Stimulated activated CD4-positive, alpha-beta T cell treated with anti-CD3 and anti-CD28 coated beads, Interleukin-12 subunit alpha, Interleukin-12 subunit beta, amount 100 ng/mL, for 24 hours (primary cell): Measurements from ENCODE around the gene SLC39A13.

Experiments
- DNase-seq, 2 experiments: peaks; one replicate each; pipeline ENCODE4 v3.0.0-alpha.2; 2020; ENCODE audit warnings: low read depth in 2 of 2

The SLC39A13 gene

DNA sequence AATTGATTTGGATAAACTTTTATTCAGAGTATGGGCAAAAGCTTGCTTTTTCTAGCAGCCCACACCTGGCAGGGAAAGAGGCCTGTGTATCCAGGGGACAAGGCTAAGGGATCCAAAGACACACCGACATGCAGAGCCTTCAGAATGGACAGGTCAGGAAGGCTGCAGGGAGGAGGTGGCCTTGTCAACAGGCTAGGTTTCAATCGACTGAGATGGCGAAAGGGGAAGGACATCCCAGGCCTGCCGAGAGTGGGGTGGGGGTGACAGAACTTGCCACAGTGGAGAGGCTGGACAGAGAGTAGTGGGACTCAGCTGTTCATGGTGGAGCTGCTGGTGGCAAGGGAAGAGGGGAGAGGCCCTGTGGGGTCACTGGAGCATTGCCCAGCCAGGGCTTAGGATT is 5.3 kb upstream of the SLC39A13 start:
- DNase-seq = no peak

DNA sequence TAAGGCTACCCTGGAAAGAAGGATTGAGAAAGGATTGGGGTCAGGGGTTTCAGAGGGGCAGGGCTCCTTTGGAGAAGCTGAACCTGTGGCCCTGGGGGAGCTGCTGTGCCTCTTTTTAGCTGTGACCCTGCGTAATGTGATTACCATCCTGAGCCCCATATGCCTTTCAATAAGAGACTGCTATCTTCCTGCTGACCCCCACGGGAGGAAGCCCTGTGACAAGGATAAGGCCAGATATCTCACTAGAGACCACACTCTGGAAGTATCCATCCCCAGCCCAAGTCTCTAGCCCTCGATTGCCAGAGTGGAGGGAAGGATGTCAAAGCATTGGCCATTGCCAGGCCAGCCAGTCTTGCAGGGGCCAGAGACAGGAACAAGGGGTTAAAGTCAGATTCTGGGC is 4.8 kb upstream of the SLC39A13 start:
- DNase-seq = no peak

DNA sequence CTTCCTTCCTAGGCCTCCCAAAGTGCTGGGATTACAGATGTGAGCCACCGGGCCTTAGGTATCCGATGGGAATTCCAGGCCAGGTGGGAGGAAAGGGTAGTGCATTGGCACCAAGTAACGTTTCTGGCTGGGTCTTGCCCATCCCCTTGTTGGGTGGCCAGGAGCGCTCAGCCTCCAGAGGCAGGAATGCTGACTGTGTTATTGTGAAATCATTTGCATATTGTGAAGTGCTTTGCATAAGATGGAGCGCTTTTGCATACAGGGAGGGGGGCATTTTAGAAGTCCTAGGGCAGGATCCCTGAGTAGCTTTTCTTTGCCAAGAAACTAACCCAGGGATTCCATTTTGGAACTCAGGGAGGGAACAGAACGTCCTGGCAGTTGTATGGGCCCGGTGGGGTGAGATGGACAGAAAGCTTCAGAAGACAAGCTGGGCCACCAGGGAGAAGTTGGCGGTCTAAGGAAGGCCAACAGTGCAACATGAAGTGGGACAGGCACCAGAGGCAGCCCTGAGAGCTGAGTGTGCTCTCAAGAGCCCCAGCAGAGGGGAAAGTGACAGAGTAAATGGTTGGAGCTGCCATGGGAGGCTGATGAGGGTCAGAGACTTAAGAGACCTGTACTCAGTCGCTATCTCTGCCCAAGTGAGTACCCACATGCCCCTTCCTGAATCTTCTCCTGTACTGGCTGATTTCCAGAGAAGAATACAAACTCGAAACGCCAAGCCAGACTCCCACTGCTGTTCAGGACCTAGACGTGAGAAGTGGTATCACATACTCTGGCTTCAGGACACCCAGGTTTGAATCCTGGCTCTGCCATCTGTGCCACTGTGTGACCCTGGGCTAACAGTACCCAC is 1.3 kb upstream of the SLC39A13 start:
- no peak for DNase-seq

- no peak for DNase-seq
These were observed 429 bp downstream of the SLC39A13 start for GRCh38 chr11:47408598-47409439.

GRCh38 chr11:47409440-47410369 is 1.3 kb downstream of the SLC39A13 start:
- DNase-seq = no peak

DNA sequence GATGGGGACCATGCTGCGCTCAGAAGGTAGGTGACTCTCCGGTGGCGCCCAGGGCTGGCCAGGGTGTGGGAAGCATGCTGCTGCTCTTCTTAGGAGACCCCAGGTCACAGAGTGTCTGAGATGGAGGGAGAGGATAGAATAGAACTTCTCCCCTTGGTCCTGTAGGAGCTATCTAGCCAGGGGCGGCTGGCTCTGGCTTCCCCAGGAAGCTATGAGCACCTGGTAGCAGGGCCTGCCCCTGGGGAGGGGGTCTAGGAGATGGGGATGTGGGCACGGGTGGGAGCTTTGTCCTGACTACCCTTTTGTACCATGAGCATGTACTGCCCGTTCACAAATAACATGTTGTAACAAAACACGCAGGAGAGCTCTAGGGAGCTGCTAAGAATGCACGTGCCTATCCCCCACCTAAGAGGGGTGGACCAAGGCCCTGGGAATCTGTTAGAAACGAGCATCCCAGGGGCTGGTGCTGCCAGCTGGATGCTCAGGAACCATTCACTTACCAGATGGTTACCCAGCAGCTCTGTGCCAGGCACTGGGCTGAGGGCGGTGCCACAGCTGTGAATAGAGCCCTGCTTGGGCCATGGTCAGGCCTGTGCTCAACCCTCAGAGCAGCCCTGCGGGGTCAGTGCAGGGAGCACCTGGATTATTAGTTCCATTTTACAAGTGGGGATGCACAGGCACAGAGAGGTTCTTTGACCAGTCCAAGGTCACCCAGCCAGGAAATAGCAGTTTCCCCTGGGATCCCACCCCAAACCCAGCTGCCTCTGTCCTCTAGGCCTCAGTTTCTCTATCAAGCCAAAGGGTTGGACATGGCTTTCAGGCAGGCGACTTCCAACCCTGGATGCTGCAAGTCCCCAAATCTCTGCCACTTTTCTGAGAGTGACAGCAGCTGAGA is 2.2 kb downstream of the SLC39A13 start:
- no peak for DNase-seq

GRCh38 chr11:47411884-47412746 is 3.7 kb downstream of the SLC39A13 start:
- peak; percentile 29 to 54 for DNase-seq

DNA sequence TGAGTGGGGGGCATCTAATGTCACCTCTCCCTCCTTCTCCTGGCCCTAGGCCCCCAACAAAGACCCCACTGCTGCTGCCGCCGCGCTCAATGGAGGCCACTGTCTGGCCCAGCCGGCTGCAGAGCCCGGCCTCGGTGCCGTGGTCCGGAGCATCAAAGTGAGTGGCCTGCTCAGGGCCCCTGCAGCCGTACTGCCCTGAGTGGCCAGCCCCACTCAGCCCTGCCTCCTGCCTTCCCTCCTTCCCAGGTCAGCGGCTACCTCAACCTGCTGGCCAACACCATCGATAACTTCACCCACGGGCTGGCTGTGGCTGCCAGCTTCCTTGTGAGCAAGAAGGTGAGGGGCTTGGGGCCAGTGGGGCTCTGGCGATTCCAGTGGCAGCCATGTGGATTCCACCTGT is 5.0 kb downstream of the SLC39A13 start:
- no peak for DNase-seq

DNA sequence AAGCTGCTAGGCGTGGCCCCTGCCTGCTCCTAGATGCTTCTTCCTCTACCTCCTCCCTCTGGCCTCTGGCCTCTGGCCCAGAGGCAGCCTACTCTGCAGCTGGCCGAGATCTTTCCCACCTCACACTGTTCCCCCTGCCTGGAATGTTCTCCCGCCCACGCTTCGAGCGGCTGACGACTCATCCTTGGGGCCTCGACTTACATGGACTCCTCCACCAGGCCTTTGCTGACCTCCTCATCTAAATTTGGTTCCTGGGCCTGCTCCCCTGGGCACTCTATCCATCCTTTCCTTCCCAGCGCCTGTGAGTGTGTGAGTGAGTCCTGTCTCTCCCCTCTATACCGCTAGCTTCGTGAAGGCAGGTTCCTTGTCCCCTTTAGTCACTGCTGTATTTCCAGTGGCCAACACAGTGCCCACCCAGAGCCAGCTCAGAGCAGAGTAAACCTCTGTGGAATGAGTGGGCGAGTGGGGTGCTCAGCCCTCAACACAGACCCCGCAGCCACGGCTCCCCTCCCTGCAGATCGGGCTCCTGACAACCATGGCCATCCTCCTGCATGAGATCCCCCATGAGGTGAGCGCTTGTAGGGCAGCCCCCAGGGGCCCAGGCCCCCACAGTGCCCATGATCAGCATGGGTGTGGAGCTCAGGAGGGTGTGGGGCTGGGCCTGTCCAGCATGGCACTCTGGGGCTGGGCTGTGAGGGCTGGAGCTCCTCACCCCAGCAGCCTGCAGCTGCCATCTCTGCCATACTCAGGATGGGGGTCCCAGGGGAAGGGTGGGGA is 5.7 kb downstream of the SLC39A13 start:
- DNase-seq = no peak

DNA sequence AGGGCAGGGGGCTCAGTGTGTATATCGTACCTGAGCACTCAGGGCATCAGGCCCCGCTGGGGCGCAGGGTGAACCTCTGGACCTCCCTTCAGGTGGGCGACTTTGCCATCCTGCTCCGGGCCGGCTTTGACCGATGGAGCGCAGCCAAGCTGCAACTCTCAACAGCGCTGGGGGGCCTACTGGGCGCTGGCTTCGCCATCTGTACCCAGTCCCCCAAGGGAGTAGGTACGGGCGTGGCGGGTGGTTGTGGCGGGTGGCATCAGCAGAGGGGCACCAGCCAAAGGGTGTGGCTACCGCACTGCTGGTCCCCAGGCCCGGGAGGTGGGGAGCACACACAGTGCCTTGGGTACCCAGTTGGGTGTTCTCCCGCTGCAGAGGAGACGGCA is 6.3 kb downstream of the SLC39A13 start:
- DNase-seq = no peak

DNA sequence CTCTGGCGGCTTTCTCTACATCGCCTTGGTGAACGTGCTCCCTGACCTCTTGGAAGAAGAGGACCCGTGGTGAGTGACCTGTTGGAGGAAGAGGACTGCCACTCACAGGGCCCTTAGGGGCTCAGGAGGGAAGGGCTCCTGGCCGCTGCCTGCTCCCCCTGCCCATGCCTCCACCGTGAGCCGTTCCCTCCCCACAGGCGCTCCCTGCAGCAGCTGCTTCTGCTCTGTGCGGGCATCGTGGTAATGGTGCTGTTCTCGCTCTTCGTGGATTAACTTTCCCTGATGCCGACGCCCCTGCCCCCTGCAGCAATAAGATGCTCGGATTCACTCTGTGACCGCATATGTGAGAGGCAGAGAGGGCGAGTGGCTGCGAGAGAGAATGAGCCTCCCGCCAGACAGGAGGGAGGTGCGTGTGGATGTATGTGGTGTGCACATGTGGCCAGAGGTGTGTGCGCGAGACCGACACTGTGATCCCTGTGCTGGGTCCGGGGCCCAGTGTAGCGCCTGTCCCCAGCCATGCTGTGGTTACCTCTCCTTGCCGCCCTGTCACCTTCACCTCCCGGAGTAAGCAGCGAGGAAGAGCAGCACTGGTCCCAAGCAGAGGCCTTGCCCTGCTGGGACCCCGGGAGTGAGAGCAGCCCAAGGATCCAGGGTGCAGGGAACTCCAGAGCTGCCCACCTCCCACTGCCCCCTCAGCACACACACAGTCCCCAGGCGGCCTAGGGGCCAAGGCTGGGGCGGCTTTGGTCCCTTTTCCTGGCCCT is 6.9 kb downstream of the SLC39A13 start:
- no peak for DNase-seq

- DNase-seq = no peak
These were observed 7.6 kb downstream of the SLC39A13 start for GRCh38 chr11:47415949-47416472.

DNA sequence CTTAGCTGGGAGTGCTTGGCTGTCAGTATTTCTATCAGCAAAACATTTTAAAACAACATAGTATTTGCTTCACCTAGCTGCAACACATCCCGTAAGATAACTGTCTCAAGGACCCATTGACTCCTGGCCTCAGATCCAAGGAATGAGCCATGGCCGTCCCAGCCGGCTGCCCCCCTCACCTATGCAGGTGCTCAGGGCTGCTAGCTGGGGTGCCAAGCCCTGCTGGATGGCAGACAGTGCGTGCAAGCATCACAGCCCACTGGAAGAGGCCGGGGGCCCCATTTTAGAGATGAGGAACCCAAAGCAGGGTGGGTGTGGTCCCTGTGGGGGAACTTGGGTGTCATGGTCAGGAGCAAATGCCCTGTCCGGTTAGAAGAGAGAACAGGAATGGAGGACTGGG is 9.3 kb downstream of the SLC39A13 start:
- DNase-seq = no peak

GRCh38 chr11:47418454-47419259 is 10.3 kb downstream of the SLC39A13 start:
- DNase-seq = no peak

GRCh38 chr11:47425611-47426010 is 17.2 kb downstream of the SLC39A13 start:
- DNase-seq = no peak

DNA sequence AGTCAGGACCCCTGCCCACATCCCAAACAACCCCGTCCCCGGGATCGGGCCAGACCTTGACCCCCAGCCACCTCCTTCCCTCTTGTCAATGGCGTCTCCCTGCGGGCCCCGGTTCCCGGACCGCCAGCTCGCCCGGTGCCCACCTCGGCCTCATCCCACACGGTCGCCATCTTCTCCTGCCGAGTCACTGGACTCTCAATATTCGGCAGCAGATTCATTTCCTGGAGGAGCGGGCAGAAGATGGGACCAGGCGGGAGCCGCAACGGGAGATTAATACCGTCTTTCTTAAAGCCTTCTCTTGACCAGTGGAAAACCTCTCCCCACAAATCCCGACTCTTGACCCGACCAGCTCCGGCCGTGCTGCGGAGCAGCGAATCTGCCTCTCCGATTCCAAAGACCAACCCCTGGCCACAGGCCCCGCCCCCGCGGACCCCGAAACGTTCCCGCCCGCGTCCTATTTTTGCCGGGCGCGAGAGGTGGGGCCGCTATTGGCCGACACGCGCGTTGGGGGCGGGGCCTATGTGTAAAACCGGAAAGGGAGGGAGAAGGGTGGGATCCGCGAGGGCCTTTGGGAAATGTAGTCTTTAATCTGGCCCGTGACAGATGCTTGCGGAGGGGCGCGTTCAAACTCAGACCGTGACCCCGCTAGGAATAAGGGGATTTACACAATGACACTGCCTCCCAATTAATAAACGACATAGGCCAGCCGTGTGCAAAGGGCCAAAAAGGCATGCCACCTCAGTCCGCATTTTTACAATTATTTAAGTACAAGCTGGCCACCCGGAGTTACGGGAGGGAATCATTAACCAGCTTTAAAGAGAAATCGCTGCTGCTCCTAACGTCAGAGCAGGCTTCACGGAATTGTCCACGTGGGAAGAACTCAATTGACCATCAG is 17.9 kb downstream of the SLC39A13 start, which contains the start of gene PSMC3:
PSMC3 (minus strand) TSS at position 378 of the 895 bp plus-strand sequence; CDS start at position 218, 160 bp downstream.
- peak; percentile 98 to 99 for DNase-seq
